IMR-90 (cell line): Measurements from ENCODE around the gene CDK14. TPM values are rescaled to one million over a fixed set of nuclear protein-coding genes. Genes with fewer than 3 reads are reported as not detected.

Experiments used
- ATAC-seq: fragments of 200-7000 bp; cut with Tn5 transposase; 2 replicates; pipeline ENCODE4 v1.9.1; 2020; ENCODE audit warnings: low read depth, mild to moderate bottlenecking, moderate library complexity
- BruUV-seq: library from RNA; stranded (reverse); fragments of 400-500 nt; replicated peaks from 2 replicates; lab custom pipeline; 2021; lab: Mats Ljungman, UMichigan
- CTCF ChIA-PET: fragments of 300-600 bp; formaldehyde crosslinking; extraction: SDS; loops from one replicate; lab custom pipeline; 2021; ENCODE audit warnings: antibody characterized with exemption; lab: Yijun Ruan, JAX
- POLR2A ChIA-PET: fragments of 300-600 bp; sonication (Branson Sonifier 250); formaldehyde crosslinking; loops from one replicate; lab custom pipeline; 2022; ENCODE audit warnings: antibody characterized with exemption; ENCODE audit not compliant: unreplicated experiment; lab: Charles Lee
- DNase-seq: peaks from one replicate; pipeline ENCODE4 v3.0.0; 2013
- H2AFZ ChIP-seq: replicated peaks from 2 replicates; pipeline ENCODE3; 2013; ENCODE audit warnings: low read length, mild to moderate bottlenecking; ENCODE audit not compliant: poor library complexity
- H2AK5ac ChIP-seq: 2 replicates; pipeline ENCODE4 v1.6.1; 2013; ENCODE audit warnings: low read depth, low read length, inconsistent platforms
- H2AK9ac ChIP-seq: replicated peaks from 2 replicates; pipeline ENCODE3; 2013; ENCODE audit warnings: mild to moderate bottlenecking, low read depth, low read length, moderate library complexity; ENCODE audit not compliant: poor library complexity
- H2BK120ac ChIP-seq: 2 replicates; pipeline ENCODE4 v1.6.1; 2013; ENCODE audit warnings: low read depth, low read length, inconsistent platforms
- H2BK15ac ChIP-seq: 3 replicates; pipeline ENCODE4 v1.6.1; 2013; ENCODE audit warnings: low read depth, low read length, inconsistent platforms
- H2BK20ac ChIP-seq: 2 replicates; pipeline ENCODE4 v1.6.1; 2013; ENCODE audit warnings: low read depth, mild to moderate bottlenecking, inconsistent platforms, low read length, moderate library complexity
- H2BK5ac ChIP-seq: 2 replicates; pipeline ENCODE4 v1.6.1; 2013; ENCODE audit warnings: mild to moderate bottlenecking, low read depth, low read length, inconsistent platforms; ENCODE audit not compliant: poor library complexity, severe bottlenecking
- H3K14ac ChIP-seq: replicated peaks from 2 replicates; pipeline ENCODE4 v1.6.1; 2013; ENCODE audit warnings: low read depth, low read length, inconsistent platforms
- H3K18ac ChIP-seq: 2 replicates; pipeline ENCODE4 v1.6.1; 2013; ENCODE audit warnings: low read depth, low read length, control low read depth
- H3K23ac ChIP-seq: 2 replicates; pipeline ENCODE4 v1.6.1; 2013; ENCODE audit warnings: low read depth, low read length, inconsistent platforms
- H3K27ac ChIP-seq: 2 replicates; pipeline ENCODE4 v1.5.1; 2013; ENCODE audit warnings: mild to moderate bottlenecking, control low read depth, low read length; ENCODE audit not compliant: insufficient read depth
- H3K27me3 ChIP-seq: 2 replicates; pipeline ENCODE4 v1.6.1; 2013; ENCODE audit warnings: low read length; ENCODE audit not compliant: control insufficient read depth, insufficient read depth
- H3K36me3 ChIP-seq: 2 replicates; pipeline ENCODE4 v1.6.1; 2013; ENCODE audit warnings: low read length, mixed read lengths; ENCODE audit not compliant: control insufficient read depth, insufficient read depth
- H3K4ac ChIP-seq: 2 replicates; pipeline ENCODE4 v1.6.1; 2013; ENCODE audit warnings: low read depth, low read length, inconsistent platforms
- H3K4me1 ChIP-seq: 2 replicates; pipeline ENCODE4 v1.6.1; 2013; ENCODE audit warnings: low read length, mixed read lengths; ENCODE audit not compliant: control insufficient read depth, insufficient read depth
- H3K4me2 ChIP-seq: 2 replicates; pipeline ENCODE4 v1.6.1; 2013; ENCODE audit warnings: low read depth, mild to moderate bottlenecking, control low read depth, low read length, moderate library complexity
- H3K4me3 ChIP-seq: 2 replicates; pipeline ENCODE4 v1.5.1; 2013; ENCODE audit warnings: low read depth, mild to moderate bottlenecking, control low read depth, low read length, moderate library complexity; ENCODE audit not compliant: insufficient read depth
- H3K56ac ChIP-seq: 2 replicates; pipeline ENCODE4 v1.6.1; 2013; ENCODE audit warnings: low read length, inconsistent platforms; ENCODE audit not compliant: insufficient read depth; ENCODE audit errors: extremely low read depth
- H3K79me1 ChIP-seq, 2 experiments: 2 replicates each; pipeline ENCODE4 v1.6.1; 2013; ENCODE audit warnings: low read length in 2 of 2, inconsistent platforms in 1 of 2, low read depth in 1 of 2
- H3K9ac ChIP-seq: 2 replicates; pipeline ENCODE4 v1.6.1; 2013; ENCODE audit warnings: low read depth, low read length, control low read depth
- H3K9me1 ChIP-seq: 2 replicates; pipeline ENCODE4 v1.6.1; 2013; ENCODE audit warnings: low read length, inconsistent platforms; ENCODE audit not compliant: insufficient read depth
- H3K9me3 ChIP-seq: 2 replicates; pipeline ENCODE4 v1.6.1; 2013; ENCODE audit warnings: low read length; ENCODE audit not compliant: control insufficient read depth, insufficient read depth
- H4K20me1 ChIP-seq: 2 replicates; pipeline ENCODE4 v1.6.1; 2013; ENCODE audit warnings: low read length, inconsistent platforms; ENCODE audit not compliant: insufficient read depth
- H4K5ac ChIP-seq: 2 replicates; pipeline ENCODE4 v1.6.1; 2013; ENCODE audit warnings: mild to moderate bottlenecking, low read depth, low read length, control low read depth
- H4K8ac ChIP-seq, 2 experiments: 2 replicates each; pipeline ENCODE4 v1.6.1; 2013; ENCODE audit warnings: low read depth in 2 of 2, low read length in 2 of 2, control low read depth in 1 of 2, inconsistent platforms in 1 of 2
- H4K91ac ChIP-seq: 2 replicates; pipeline ENCODE4 v1.6.1; 2013; ENCODE audit warnings: low read depth, low read length, inconsistent platforms; ENCODE audit not compliant: insufficient read depth
- CEBPB ChIP-seq: IDR thresholded peaks from 2 replicates; pipeline ENCODE4 v1.6.1; 2012; ENCODE audit warnings: low read depth, low read length, improper control_type of control experiment
- FOS ChIP-seq: fragments of 150-350 bp; IDR thresholded peaks from 2 replicates; pipeline ENCODE4 v1.6.1; 2016; ENCODE audit warnings: low read depth, low read length
- MXI1 ChIP-seq: IDR thresholded peaks from 2 replicates; pipeline ENCODE4 v1.6.1; 2012; ENCODE audit warnings: low read depth, mild to moderate bottlenecking, low read length, moderate library complexity, borderline replicate concordance
- NFE2L2 ChIP-seq: fragments of 150-350 bp; IDR thresholded peaks from 2 replicates; pipeline ENCODE4 v1.6.1; 2016; ENCODE audit warnings: low read depth, mild to moderate bottlenecking, low read length
- WGBS, 2 experiments: methylation state at CpG; one replicate each; pipeline versions ENCODE4 v1.1.5 to v1.1.7; 2013; ENCODE audit warnings: missing lambda C conversion rate in 2 of 2; ENCODE audit not compliant: insufficient read length in 1 of 2; ENCODE audit errors: extremely low coverage in 2 of 2; 5-methylcytosine and 5-hydroxymethylcytosine counted together
- dilution Hi-C: fragments of 300-500 bp; cut with HindIII; formaldehyde crosslinking; loops from one replicate; pipeline ENCODE4 v1.14.3; 2018; ENCODE audit warnings: low sequenced_read_pairs; ENCODE audit not compliant: unreplicated experiment
- in situ Hi-C: fragments of 300-500 bp; cut with MboI; formaldehyde crosslinking; loops from 3 replicates; pipeline ENCODE4 v1.14.3; 2019; ENCODE audit warnings: low sequenced_read_pairs, inconsistent platforms, mixed read lengths
- intact Hi-C: fragments of 100-400 bp; cut with micrococcal nuclease; formaldehyde crosslinking; loops from 2 replicates; pipeline ENCODE4 v1.10.0; 2022
- polyA plus RNA-seq, 3 experiments: library from polyadenylated mRNA; depleted of rRNA; stranded (reverse); fragments of >200 nt; gene quantifications; 2 replicates each; pipeline ENCODE4 v1.2.3, GENCODE V29; 2012; ENCODE audit warnings: low replicate concordance in 1 of 3
- total RNA-seq: library from RNA; depleted of rRNA; stranded (reverse); fragments of >200 nt; gene quantifications from 2 replicates; pipeline ENCODE4 v1.2.3, GENCODE V29; 2012

CDK14 gene
- total and polyA plus RNA-seq, 2 of the 4 experiments (the other 2 are of a cell fraction) = 10.1 to 29.6 TPM

- POLR2A ChIA-PET = no interaction called here
- CTCF ChIA-PET = interaction anchor here (1.5 kb wide), 1 partner anchor 11 kb away, joined by 3 read pairs; no protein-coding TSS in a partner anchor
- no peak overlapping the region for H3K18ac ChIP-seq
Measured at GRCh38 chr7:90966346-90966745, 370.2 kb downstream of the CDK14 start.

More at GRCh38 chr7:90966346-90966745, 370.2 kb downstream of the CDK14 start:
- in situ Hi-C loops (no loop called here), dilution Hi-C loops (no loop called here), intact Hi-C loops (no loop called here)
- Histone ChIP-seq H3K79me1 (no peaks in the 10 kb centered on the region; a peak in 2 of 4 replicates), H3K56ac (no peak overlapping the region), H2BK20ac (no peak overlapping the region), H3K4me2 (no peak overlapping the region), H2BK15ac (no peak overlapping the region), H3K27me3 (no peaks in the 10 kb centered on the region), H3K23ac (no peak overlapping the region), H2AFZ (no peak overlapping the region), H2AK5ac (no peak overlapping the region), H4K8ac (no peak overlapping the region), H3K36me3 (no peaks in the 10 kb centered on the region), H2BK5ac (no peak overlapping the region), H3K9me3 (no peaks in the 10 kb centered on the region), H3K9ac (no peak overlapping the region), H3K4ac (no peak overlapping the region), H3K4me3 (no peak overlapping the region), H4K20me1 (no peaks in the 10 kb centered on the region), H2BK120ac (no peak overlapping the region), H3K4me1 (no peaks in the 10 kb centered on the region), H3K14ac (no peak overlapping the region), H3K9me1 (no peaks in the 10 kb centered on the region), H4K91ac (no peak overlapping the region), H4K5ac (no peak overlapping the region), H2AK9ac (no peak overlapping the region), H3K27ac (no peak overlapping the region)
- ATAC-seq = no peak
- WGBS, 2 experiments = no CpG with 5 or more reads among the region's 1 CpG
- no peak for DNase-seq
- BruUV-seq = no TSS peak
- TF ChIP-seq NFE2L2 (no peak), FOS (no peak), CEBPB (no peak), MXI1 (no peak)
